ENCODE measurements around the gene SKI.
"Not testable (repeated sequence)": the region's sequence is repeated elsewhere in the genome, so short reads cannot be mapped to it uniquely, and the experiment has no call there.

SKI gene

GRCh38 chr1:2324553-2325366 is 96.6 kb downstream of the SKI start:
- H3K4me3 ChIP-seq (ENCODE audit: low read depth, low read length), result no peak overlapping the region
- no peak for DNase-seq (ENCODE audit: low read depth)
- in situ Hi-C loops (cut with HindIII; ENCODE audit: low sequenced_read_pairs), result no loop called here
- no peak for TF ChIP-seq CTCF (IDR thresholded peaks at IDR 0.05; ENCODE audit: low read depth, low read length, missing control alignments)

GRCh38 chr1:2326524-2326923 is 98.4 kb downstream of the SKI start:
- DNase-seq (ENCODE audit: low read depth), result no peak
- TF ChIP-seq CTCF (IDR thresholded peaks at IDR 0.05; ENCODE audit: low read depth, low read length, missing control alignments), result no peak
- in situ Hi-C loops (cut with HindIII; ENCODE audit: low sequenced_read_pairs), result no loop called here
- H3K4me3 ChIP-seq (ENCODE audit: low read depth, low read length), result no peak overlapping the region

- in situ Hi-C loops (cut with HindIII; ENCODE audit: low sequenced_read_pairs); DNase-seq (ENCODE audit: low read depth); H3K4me3 ChIP-seq (ENCODE audit: low read depth, low read length): not testable (repeated sequence)
Observed at GRCh38 chr1:2327162-2327561, 99.0 kb downstream of the SKI start.

- DNase-seq (ENCODE audit: low read depth), result no peak
- TF ChIP-seq CTCF (IDR thresholded peaks at IDR 0.05; ENCODE audit: low read depth, low read length, missing control alignments), result no peak
- in situ Hi-C loops (cut with HindIII; ENCODE audit: low sequenced_read_pairs), result no loop called here
- no peak overlapping the region for H3K4me3 ChIP-seq (ENCODE audit: low read depth, low read length)
Observed at GRCh38 chr1:2327841-2328240, 99.7 kb downstream of the SKI start.

- in situ Hi-C loops (cut with HindIII; ENCODE audit: low sequenced_read_pairs), result no loop called here
- TF ChIP-seq CTCF (IDR thresholded peaks at IDR 0.05; ENCODE audit: low read depth, low read length, missing control alignments), result no peak
Observed at GRCh38 chr1:2328676-2329455, 100.7 kb downstream of the SKI start.

GRCh38 chr1:2330035-2330434 is 101.9 kb downstream of the SKI start:
- no peak for DNase-seq (ENCODE audit: low read depth)
- H3K4me3 ChIP-seq (ENCODE audit: low read depth, low read length), result no peak overlapping the region
- no peak for TF ChIP-seq CTCF (IDR thresholded peaks at IDR 0.05; ENCODE audit: low read depth, low read length, missing control alignments)
- in situ Hi-C loops (cut with HindIII; ENCODE audit: low sequenced_read_pairs), result no loop called here

More at GRCh38 chr1:2328676-2329455, 100.7 kb downstream of the SKI start:
- H3K4me3 ChIP-seq (ENCODE audit: low read depth, low read length), result no peak overlapping the region
- no peak for DNase-seq (ENCODE audit: low read depth)

Measured in astrocyte of the cerebellum (primary cell).